AG10803 (cell line): ENCODE results near the gene NUDT16L1.

Experiments used
- DNase-seq: peaks from one replicate; pipeline ENCODE4 v3.0.0; 2010; ENCODE audit warnings: low read depth
- H3K4me3 ChIP-seq: 2 replicates; pipeline ENCODE4 v1.5.1; 2011; ENCODE audit warnings: mild to moderate bottlenecking, low read length, control low read depth
- CTCF ChIP-seq: conservative IDR thresholded peaks from 2 replicates; pipeline ENCODE4 v1.5.1; 2011; ENCODE audit warnings: mild to moderate bottlenecking, low read length, control low read depth, inconsistent platforms

NUDT16L1 gene

GRCh38 chr16:4675864-4676786 is 17.2 kb upstream of the NUDT16L1 start:
- no peak for TF ChIP-seq CTCF
- no peak overlapping the region for H3K4me3 ChIP-seq
- DNase-seq = no peak

GRCh38 chr16:4676831-4677230 is 16.5 kb upstream of the NUDT16L1 start:
- no peak for DNase-seq
- no peak overlapping the region for H3K4me3 ChIP-seq
- no peak for TF ChIP-seq CTCF

- TF ChIP-seq CTCF = no peak
- DNase-seq = no peak
- H3K4me3 ChIP-seq = no peak overlapping the region
These were observed 16.0 kb upstream of the NUDT16L1 start for GRCh38 chr16:4677390-4677789.

GRCh38 chr16:4677994-4678393 is 15.4 kb upstream of the NUDT16L1 start:
- H3K4me3 ChIP-seq = no peak overlapping the region
- DNase-seq = no peak
- TF ChIP-seq CTCF = no peak

GRCh38 chr16:4678596-4678995 is 14.8 kb upstream of the NUDT16L1 start:
- TF ChIP-seq CTCF = no peak
- DNase-seq = no peak
- no peak overlapping the region for H3K4me3 ChIP-seq

GRCh38 chr16:4679156-4679849 is 14.1 kb upstream of the NUDT16L1 start:
- H3K4me3 ChIP-seq = no peak overlapping the region
- DNase-seq = no peak
- TF ChIP-seq CTCF = no peak
